Hindlimb muscle (tissue), 1 donor: Measurements from ENCODE around the gene PIK3R3. TPM values are rescaled to one million over a fixed set of nuclear protein-coding genes. Genes with fewer than 3 reads are reported as not detected.

Experiments
- polyA plus RNA-seq: library from polyadenylated mRNA; unstranded; fragments of 120-200 nt; gene quantifications from one replicate; pipeline ENCODE4 v1.2.1, GENCODE V29; 2013; ENCODE audit not compliant: insufficient read length

Gene PIK3R3
- polyA plus RNA-seq, 1 donor: 12.8 TPM

Other genes starting within 250 kb of the PIK3R3 start
- not detected for gene TSPAN1, start 42.5 kb upstream of the PIK3R3 start, polyA plus RNA-seq
- not detected for gene P3R3URF, start 43.9 kb upstream of the PIK3R3 start, polyA plus RNA-seq
- gene POMGNT1, start 65.8 kb upstream of the PIK3R3 start, polyA plus RNA-seq: 47.4 TPM
- gene LURAP1, start 70.7 kb upstream of the PIK3R3 start, polyA plus RNA-seq: 0.88 TPM
- gene RAD54L, start 115.1 kb upstream of the PIK3R3 start, polyA plus RNA-seq: 6.7 TPM
- 63.3 TPM for gene LRRC41, start 171.0 kb upstream of the PIK3R3 start, polyA plus RNA-seq
- gene UQCRH, start 171.1 kb upstream of the PIK3R3 start, polyA plus RNA-seq: 242 TPM
- gene NSUN4, start 208.2 kb upstream of the PIK3R3 start, polyA plus RNA-seq: 16.3 TPM